ENCODE measurements around the gene MTF2. TPM values are rescaled to one million over a fixed set of nuclear protein-coding genes. Genes with fewer than 3 reads are reported as not detected.

The MTF2 gene
- total and polyA plus RNA-seq, 8 donors: 6.5 to 16.2 (median 8.7) TPM

DNA sequence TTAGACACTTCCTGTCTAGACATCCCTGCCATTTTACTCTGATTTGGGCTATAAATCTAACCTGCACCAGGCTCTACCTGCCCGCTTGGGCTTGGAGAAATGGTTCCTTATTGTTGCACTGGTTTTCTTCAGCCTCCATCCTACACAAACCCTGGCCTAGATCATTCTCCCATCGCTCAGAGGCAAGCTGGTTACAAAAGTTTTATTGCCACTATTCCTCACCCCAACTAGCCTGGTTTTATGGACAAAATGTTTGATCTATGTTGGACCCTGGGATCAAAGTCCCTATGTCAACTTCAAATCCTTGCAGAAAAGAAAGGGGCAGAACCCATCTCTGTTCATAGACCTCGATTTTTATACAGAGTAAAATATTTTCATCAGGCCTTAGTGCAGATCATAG, 31.5 kb upstream of the MTF2 start:
- Histone ChIP-seq H3K27ac (no peak overlapping the region), H3K9me3 (no peaks in the 10 kb centered on the region), H3K27me3 (no peaks in the 10 kb centered on the region), H3K4me1 (no peaks in the 10 kb centered on the region), H3K4me3 (no peak overlapping the region), H3K36me3 (no peaks in the 10 kb centered on the region)
- no peak for ATAC-seq
- WGBS, 2 donors: 47 to 52% methylated on average over 3 of the region's 3 CpGs
- TF ChIP-seq, protein P1, sequence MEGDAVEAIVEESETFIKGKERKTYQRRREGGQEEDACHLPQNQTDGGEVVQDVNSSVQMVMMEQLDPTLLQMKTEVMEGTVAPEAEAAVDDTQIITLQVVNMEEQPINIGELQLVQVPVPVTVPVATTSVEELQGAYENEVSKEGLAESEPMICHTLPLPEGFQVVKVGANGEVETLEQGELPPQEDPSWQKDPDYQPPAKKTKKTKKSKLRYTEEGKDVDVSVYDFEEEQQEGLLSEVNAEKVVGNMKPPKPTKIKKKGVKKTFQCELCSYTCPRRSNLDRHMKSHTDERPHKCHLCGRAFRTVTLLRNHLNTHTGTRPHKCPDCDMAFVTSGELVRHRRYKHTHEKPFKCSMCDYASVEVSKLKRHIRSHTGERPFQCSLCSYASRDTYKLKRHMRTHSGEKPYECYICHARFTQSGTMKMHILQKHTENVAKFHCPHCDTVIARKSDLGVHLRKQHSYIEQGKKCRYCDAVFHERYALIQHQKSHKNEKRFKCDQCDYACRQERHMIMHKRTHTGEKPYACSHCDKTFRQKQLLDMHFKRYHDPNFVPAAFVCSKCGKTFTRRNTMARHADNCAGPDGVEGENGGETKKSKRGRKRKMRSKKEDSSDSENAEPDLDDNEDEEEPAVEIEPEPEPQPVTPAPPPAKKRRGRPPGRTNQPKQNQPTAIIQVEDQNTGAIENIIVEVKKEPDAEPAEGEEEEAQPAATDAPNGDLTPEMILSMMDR (IDR thresholded peaks at IDR 0.05): no peak
- intact Hi-C loops (cut with DNase I): no loop called here
- no peak for DNase-seq
- FAIRE-seq: no peak

DNA sequence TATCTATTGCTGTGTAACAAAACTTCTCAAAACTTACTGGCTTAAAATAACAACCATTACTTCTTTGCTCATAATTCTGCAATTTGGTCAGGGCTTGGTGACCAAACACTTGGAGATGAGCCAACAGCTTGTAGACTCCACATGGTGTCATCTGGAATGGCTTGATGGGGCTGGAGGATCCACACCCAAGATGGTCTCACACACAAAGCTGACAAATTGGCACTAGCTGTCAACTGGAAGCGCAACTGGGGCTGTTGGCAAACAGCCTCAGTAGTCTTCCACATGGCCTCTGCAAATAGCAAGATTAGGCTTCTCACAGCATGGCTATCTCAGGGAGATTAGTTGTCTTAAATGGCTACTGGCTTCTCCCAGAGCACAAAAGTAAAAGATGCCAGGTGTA, 27.1 kb upstream of the MTF2 start:
- no peaks in the 10 kb centered on the region for H3K27me3 ChIP-seq
- WGBS, 2 donors: 73 to 75% methylated on average over 1 of the region's 1 CpG
- no peak overlapping the region for H3K27ac ChIP-seq
- ATAC-seq (no peak), FAIRE-seq (no peak), DNase-seq (no peak)
- TF ChIP-seq, protein P1 (IDR thresholded peaks at IDR 0.05): no peak
- H3K4me3 ChIP-seq: no peak overlapping the region
- no peaks in the 10 kb centered on the region for H3K4me1 ChIP-seq
- intact Hi-C loops (cut with DNase I): no loop called here
- no peaks in the 10 kb centered on the region for H3K9me3 ChIP-seq
- H3K36me3 ChIP-seq: no peaks in the 10 kb centered on the region

DNA sequence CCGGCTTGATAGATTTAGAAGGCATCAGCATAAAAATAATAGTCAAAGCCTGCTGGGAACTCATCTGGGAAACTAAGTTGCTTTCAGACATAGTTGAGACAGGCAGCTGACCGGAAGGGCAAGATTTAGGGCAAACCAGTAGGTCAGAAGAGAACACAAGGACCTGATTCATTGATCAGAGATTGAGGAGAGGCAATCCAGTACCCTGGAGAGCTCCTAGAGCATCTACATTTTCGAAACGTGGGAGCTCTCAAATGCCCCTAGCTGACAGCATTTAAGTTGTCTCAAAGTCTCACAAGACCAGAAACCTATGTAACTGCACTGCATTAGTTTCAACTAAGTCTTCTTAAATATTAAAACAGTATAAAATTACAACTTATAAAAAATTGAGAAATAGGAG, 22.9 kb upstream of the MTF2 start:
- Histone ChIP-seq H3K9me3 (no peaks in the 10 kb centered on the region), H3K4me1 (no peaks in the 10 kb centered on the region), H3K36me3 (no peaks in the 10 kb centered on the region), H3K27ac (no peak overlapping the region), H3K4me3 (no peak overlapping the region), H3K27me3 (no peaks in the 10 kb centered on the region)
- intact Hi-C loops (cut with DNase I): no loop called here
- FAIRE-seq (no peak), DNase-seq (no peak), ATAC-seq (no peak)
- 30% methylated on average over 4 of the region's 4 CpGs for WGBS, 2 donors
- TF ChIP-seq, protein P1 (IDR thresholded peaks at IDR 0.05): no peak

DNA sequence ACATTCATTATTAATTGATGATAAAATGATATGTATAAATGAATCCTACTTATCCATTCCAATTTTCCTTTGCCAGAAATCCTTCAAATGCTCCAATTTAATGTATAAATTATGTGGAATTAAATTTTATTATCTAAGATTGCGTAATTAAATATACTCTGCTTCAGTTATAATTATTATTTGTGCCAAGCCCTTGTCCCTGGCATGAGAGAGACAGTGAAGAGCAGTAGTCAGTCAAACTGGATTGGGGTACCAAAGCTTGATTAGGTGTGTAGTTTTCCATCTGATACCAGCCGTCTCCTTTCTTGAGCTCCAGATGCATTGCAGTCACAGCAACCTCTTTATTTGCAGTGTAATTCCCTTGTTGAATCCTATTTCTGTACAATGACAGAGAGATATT, 22.4 kb upstream of the MTF2 start:
- H3K4me1 ChIP-seq: no peaks in the 10 kb centered on the region
- ATAC-seq: no peak
- WGBS, 2 donors: 61 to 75% methylated on average over 2 of the region's 2 CpGs
- FAIRE-seq: no peak
- intact Hi-C loops (cut with DNase I): no loop called here
- H3K27ac ChIP-seq: no peak overlapping the region
- H3K36me3 ChIP-seq: no peaks in the 10 kb centered on the region
- no peak for DNase-seq
- H3K4me3 ChIP-seq: no peak overlapping the region
- H3K9me3 ChIP-seq: no peaks in the 10 kb centered on the region
- no peaks in the 10 kb centered on the region for H3K27me3 ChIP-seq
- TF ChIP-seq, protein P1 (IDR thresholded peaks at IDR 0.05): no peak

DNA sequence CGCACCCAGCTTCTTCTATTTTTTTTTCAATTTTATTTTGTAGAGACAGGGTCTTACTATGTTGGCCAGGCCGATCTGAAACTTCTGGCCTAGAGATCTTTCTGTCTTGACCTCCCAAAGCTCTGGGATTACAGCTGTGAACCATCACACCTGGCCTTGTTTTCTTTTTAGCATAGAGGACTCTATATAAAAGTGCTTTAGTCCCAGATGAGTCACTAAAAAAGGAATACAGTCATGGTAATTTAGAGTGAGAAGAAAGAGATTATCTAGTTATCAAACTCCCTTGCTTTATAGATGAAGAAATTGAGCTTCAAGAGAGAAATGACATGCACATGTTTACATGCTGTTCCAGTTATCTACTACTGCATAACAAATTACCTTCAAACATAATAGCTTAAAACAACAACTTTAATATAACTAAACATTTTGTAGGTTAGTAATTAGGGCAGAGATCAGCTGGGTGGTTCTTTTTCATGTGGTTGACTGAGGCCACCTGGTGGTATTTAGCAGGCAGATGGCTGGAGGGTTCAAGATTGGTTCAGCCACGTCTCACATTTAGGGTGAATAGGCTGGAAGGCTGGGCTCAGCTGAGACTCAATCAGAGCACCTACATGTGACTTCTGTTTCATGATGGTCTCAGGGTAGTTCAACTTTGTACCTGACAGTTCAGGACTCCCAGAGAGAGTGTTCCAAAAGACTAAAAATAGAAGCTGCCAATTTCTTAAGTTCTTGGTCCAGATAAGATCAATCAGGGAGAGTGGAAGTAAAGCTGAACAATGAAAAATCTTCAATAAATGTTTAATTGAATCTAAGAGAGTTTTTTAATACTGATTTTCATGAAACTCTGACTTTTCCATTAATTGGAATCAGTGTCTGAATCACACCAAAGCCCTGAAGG, 16.9 kb upstream of the MTF2 start:
- FAIRE-seq (no peak), ATAC-seq (peak in 3 of 4 donors; percentile 78 to 86 (median 82)), DNase-seq (peak in 1 of 6 donors; percentile 19)
- 57 to 65% methylated on average over 3 of the region's 3 CpGs for WGBS, 2 donors
- Histone ChIP-seq H3K4me1 (no peaks in the 10 kb centered on the region), H3K27ac (no peak overlapping the region), H3K4me3 (no peak overlapping the region), H3K36me3 (no peaks in the 10 kb centered on the region), H3K27me3 (no peaks in the 10 kb centered on the region), H3K9me3 (no peaks in the 10 kb centered on the region)
- TF ChIP-seq, protein P1 (IDR thresholded peaks at IDR 0.05): peak in 2 of 4 donors; percentile 11 to 26
- intact Hi-C loops (cut with DNase I): no loop called here
